Upper lobe of left lung (tissue), 4 donors: ENCODE measurements around the gene ELL2.
"Not testable (repeated sequence)": the region's sequence is repeated elsewhere in the genome, so short reads cannot be mapped to it uniquely, and the experiment has no call there.

Experiments
- CTCF ChIP-seq, 6 experiments: fragments of 450-650 bp in 4 of 6; fragments of 200-600 bp in 2 of 6; sonication (generic) in 2 of 6; IDR thresholded peaks; one replicate each; pipeline ENCODE4 v1.5.1; 2016 to 2019; ENCODE audit warnings: antibody characterized with exemption in 6 of 6
- POLR2A ChIP-seq, 4 donors: fragments of 450-650 bp; IDR thresholded peaks; one replicate each; pipeline ENCODE4 v1.5.1; 2016 to 2017; ENCODE audit warnings: antibody characterized with exemption in 4 of 4, mild to moderate bottlenecking in 2 of 4
- POLR2AphosphoS5 ChIP-seq, 2 donors: sonication (generic); formaldehyde crosslinking; IDR thresholded peaks; one replicate each; pipeline ENCODE4 v1.5.1; 2017; ENCODE audit warnings: antibody characterized with exemption in 2 of 2

- not testable (repeated sequence) for TF ChIP-seq CTCF, POLR2AphosphoS5, POLR2A (IDR thresholded peaks at IDR 0.05)
These were observed 110.5 kb downstream of the ELL2 start for GRCh38 chr5:95851141-95851540.
